ENCODE measurements around the gene DPP10. TPM values are rescaled to one million over a fixed set of nuclear protein-coding genes. Genes with fewer than 3 reads are reported as not detected.

DPP10 gene
- total RNA-seq, 1 donor from 2014 or later, result 1.1 TPM

GRCh38 chr2:115652652-115653051 is 1210.2 kb downstream of the DPP10 start:
- H2AFZ ChIP-seq (ENCODE audit: low read depth, low read length), result no peak overlapping the region
- no peaks in the 10 kb centered on the region for H3K9me3 ChIP-seq (ENCODE audit: insufficient read depth, low read depth, low read length)
- H3K27me3 ChIP-seq (ENCODE audit: insufficient read depth, low read length), result no peaks in the 10 kb centered on the region
- H3K4me3 Mint-ChIP-seq (ENCODE audit: unreplicated experiment), result no peak overlapping the region
- no peak overlapping the region for H3K27ac ChIP-seq (ENCODE audit: low read depth, low read length)
- TF ChIP-seq CTCF (IDR thresholded peaks at IDR 0.05; ENCODE audit: insufficient read depth, low read depth, low read length) (no peak), EZH2 (IDR thresholded peaks at IDR 0.05; ENCODE audit: insufficient read depth, low read length) (no peak)
- H3K4me1 Mint-ChIP-seq (ENCODE audit: low read depth, unreplicated experiment), result peaks cover 30% of the 10 kb centered on the region
- FAIRE-seq (no peak), DNase-seq (ENCODE audit: low read depth) (no peak)
- H3K4me3 ChIP-seq (ENCODE audit: insufficient read depth, low read depth, low read length), result no peak overlapping the region
- H3K36me3 ChIP-seq (ENCODE audit: insufficient read depth, low read length), result no peaks in the 10 kb centered on the region
- no peaks in the 10 kb centered on the region for H4K20me1 ChIP-seq (ENCODE audit: insufficient read depth, low read length)
- H3K9me3 Mint-ChIP-seq (ENCODE audit: unreplicated experiment), result peaks cover 4% of the 10 kb centered on the region
- no peaks in the 10 kb centered on the region for H3K27me3 Mint-ChIP-seq (ENCODE audit: low read depth, unreplicated experiment)
- H3K9ac ChIP-seq (ENCODE audit: low read length), result no peak overlapping the region
- H3K4me1 ChIP-seq (ENCODE audit: insufficient read depth, low read length), result no peaks in the 10 kb centered on the region
- H3K36me3 Mint-ChIP-seq (ENCODE audit: low read depth, unreplicated experiment), result no peaks in the 10 kb centered on the region
- no peak overlapping the region for H3K4me2 ChIP-seq (ENCODE audit: low read length)
- peak overlapping the region; percentile 80 for H3K27ac Mint-ChIP-seq (ENCODE audit: unreplicated experiment)
- no peaks in the 10 kb centered on the region for H3K79me2 ChIP-seq (ENCODE audit: insufficient read depth, low read length)

GRCh38 chr2:115654362-115654761 is 1211.9 kb downstream of the DPP10 start:
- no peak overlapping the region for H3K27ac ChIP-seq (ENCODE audit: low read depth, low read length)
- no peaks in the 10 kb centered on the region for H3K9me3 Mint-ChIP-seq (ENCODE audit: unreplicated experiment)
- H2AFZ ChIP-seq (ENCODE audit: low read depth, low read length), result no peak overlapping the region
- no peak for DNase-seq (ENCODE audit: low read depth)
- peaks cover 30% of the 10 kb centered on the region for H3K4me1 Mint-ChIP-seq (ENCODE audit: low read depth, unreplicated experiment)
- H3K79me2 ChIP-seq (ENCODE audit: insufficient read depth, low read length), result no peaks in the 10 kb centered on the region
- no peaks in the 10 kb centered on the region for H3K27me3 ChIP-seq (ENCODE audit: insufficient read depth, low read length)
- TF ChIP-seq EZH2 (IDR thresholded peaks at IDR 0.05; ENCODE audit: insufficient read depth, low read length) (no peak), CTCF (IDR thresholded peaks at IDR 0.05; ENCODE audit: insufficient read depth, low read depth, low read length) (no peak)
- H3K4me3 ChIP-seq (ENCODE audit: insufficient read depth, low read depth, low read length), result no peak overlapping the region
- no peaks in the 10 kb centered on the region for H3K27me3 Mint-ChIP-seq (ENCODE audit: low read depth, unreplicated experiment)
- H3K4me2 ChIP-seq (ENCODE audit: low read length), result no peak overlapping the region
- no peaks in the 10 kb centered on the region for H3K36me3 Mint-ChIP-seq (ENCODE audit: low read depth, unreplicated experiment)
- H3K9ac ChIP-seq (ENCODE audit: low read length), result no peak overlapping the region
- no peaks in the 10 kb centered on the region for H4K20me1 ChIP-seq (ENCODE audit: insufficient read depth, low read length)
- no peak overlapping the region for H3K4me3 Mint-ChIP-seq (ENCODE audit: unreplicated experiment)
- no peaks in the 10 kb centered on the region for H3K4me1 ChIP-seq (ENCODE audit: insufficient read depth, low read length)
- H3K36me3 ChIP-seq (ENCODE audit: insufficient read depth, low read length), result no peaks in the 10 kb centered on the region
- no peak overlapping the region for H3K27ac Mint-ChIP-seq (ENCODE audit: unreplicated experiment)
- no peaks in the 10 kb centered on the region for H3K9me3 ChIP-seq (ENCODE audit: insufficient read depth, low read depth, low read length)
- FAIRE-seq, result no peak

- Histone ChIP-seq H2AFZ (ENCODE audit: low read depth, low read length) (no peak overlapping the region), H3K4me2 (ENCODE audit: low read length) (no peak overlapping the region), H3K9me3 (ENCODE audit: insufficient read depth, low read depth, low read length) (peaks cover 5% of the 10 kb centered on the region), H3K36me3 (ENCODE audit: insufficient read depth, low read length) (no peaks in the 10 kb centered on the region), H3K79me2 (ENCODE audit: insufficient read depth, low read length) (no peaks in the 10 kb centered on the region), H4K20me1 (ENCODE audit: insufficient read depth, low read length) (no peaks in the 10 kb centered on the region), H3K27me3 (ENCODE audit: insufficient read depth, low read length) (no peaks in the 10 kb centered on the region), H3K4me3 (ENCODE audit: insufficient read depth, low read depth, low read length) (no peak overlapping the region), H3K9ac (ENCODE audit: low read length) (no peak overlapping the region), H3K4me1 (ENCODE audit: insufficient read depth, low read length) (no peaks in the 10 kb centered on the region), H3K27ac (ENCODE audit: low read depth, low read length) (no peak overlapping the region)
- DNase-seq (ENCODE audit: low read depth) (no peak), FAIRE-seq (no peak)
- Mint-ChIP-seq H3K27ac (ENCODE audit: unreplicated experiment) (no peak overlapping the region), H3K36me3 (ENCODE audit: low read depth, unreplicated experiment) (no peaks in the 10 kb centered on the region), H3K4me3 (ENCODE audit: unreplicated experiment) (no peak overlapping the region), H3K27me3 (ENCODE audit: low read depth, unreplicated experiment) (no peaks in the 10 kb centered on the region), H3K4me1 (ENCODE audit: low read depth, unreplicated experiment) (no peaks in the 10 kb centered on the region), H3K9me3 (ENCODE audit: unreplicated experiment) (peaks cover 2% of the 10 kb centered on the region)
- no peak for TF ChIP-seq EZH2 (IDR thresholded peaks at IDR 0.05; ENCODE audit: insufficient read depth, low read length)
- no peak for TF ChIP-seq CTCF (IDR thresholded peaks at IDR 0.05; ENCODE audit: insufficient read depth, low read depth, low read length)
Measured at GRCh38 chr2:115678129-115678528, 1235.7 kb downstream of the DPP10 start.
